ENCODE data around the gene GRAMD1B.

- TF ChIP-seq CTCF (conservative IDR thresholded peaks at IDR 0.05) = no peak
- TF ChIP-seq ZFX (IDR thresholded peaks at IDR 0.05) = no peak
Measured at GRCh38 chr11:123516238-123516637, 86.2 kb downstream of the GRAMD1B start.

Measured in C4-2B (cell line).